WTC11 (cell line): Measurements from ENCODE around the gene FAM163A. TPM values are rescaled to one million over a fixed set of nuclear protein-coding genes. Genes with fewer than 3 reads are reported as not detected.

ENCODE experiments used
- ATAC-seq: fragments of 200-7000 bp; cut with Tn5 transposase; 2 replicates; pipeline ENCODE4 v1.10.0; 2021; ENCODE audit warnings: mild to moderate bottlenecking, moderate library complexity
- CTCF ChIA-PET: fragments of 300-600 bp; sonication (Branson Sonifier 250); formaldehyde crosslinking; loops from one replicate; lab custom pipeline; 2021; ENCODE audit warnings: antibody characterized with exemption; lab: Charles Lee
- POLR2A ChIA-PET: fragments of 350-600 bp; sonication (Branson Sonifier 250); formaldehyde crosslinking; loops from one replicate; lab custom pipeline; 2021; ENCODE audit warnings: antibody characterized with exemption; lab: Charles Lee
- DNase-seq: peaks from one replicate; pipeline ENCODE4 v3.0.0; 2021; ENCODE audit warnings: low spot score
- H3K27ac Mint-ChIP-seq: 2 replicates; pipeline ENCODE4 v1.8.0; 2021; ENCODE audit warnings: mixed read lengths
- H3K27me3 Mint-ChIP-seq: 2 replicates; pipeline ENCODE4 v1.8.0; 2021; ENCODE audit warnings: low read depth, mild to moderate bottlenecking, moderate library complexity, mixed read lengths
- H3K36me3 Mint-ChIP-seq: 2 replicates; pipeline ENCODE4 v1.8.0; 2021; ENCODE audit warnings: mixed read lengths
- H3K4me1 Mint-ChIP-seq: 2 replicates; pipeline ENCODE4 v1.8.0; 2022; ENCODE audit warnings: mixed read lengths
- H3K4me3 Mint-ChIP-seq: 2 replicates; pipeline ENCODE4 v1.8.0; 2021; ENCODE audit warnings: mild to moderate bottlenecking, moderate library complexity, mixed read lengths
- H3K9me3 Mint-ChIP-seq: 2 replicates; pipeline ENCODE4 v1.8.0; 2021; ENCODE audit warnings: mixed read lengths
- CBFB ChIP-seq: sonication (generic); formaldehyde crosslinking; IDR thresholded peaks from 2 replicates; pipeline ENCODE4 v1.8.1; 2022; ENCODE audit warnings: mild to moderate bottlenecking, low read depth, missing genetic modification reagents
- CREB1 ChIP-seq: sonication (generic); formaldehyde crosslinking; IDR thresholded peaks from 2 replicates; pipeline ENCODE4 v1.8.0; 2023; ENCODE audit warnings: mild to moderate bottlenecking, missing genetic modification reagents
- CREM ChIP-seq: sonication (generic); formaldehyde crosslinking; IDR thresholded peaks from 2 replicates; pipeline ENCODE4 v1.8.1; 2022; ENCODE audit warnings: mild to moderate bottlenecking, missing genetic modification reagents, moderate library complexity
- JUN ChIP-seq: sonication (generic); formaldehyde crosslinking; IDR thresholded peaks from 2 replicates; pipeline ENCODE4 v1.8.0; 2023; ENCODE audit warnings: mild to moderate bottlenecking, missing genetic modification reagents
- PRRX2 ChIP-seq: fragments of 250-450 bp; sonication (Bioruptor Pico); IDR thresholded peaks from 2 replicates; pipeline ENCODE4 v1.8.0; 2021; ENCODE audit warnings: mild to moderate bottlenecking
- RORB ChIP-seq: fragments of 250-450 bp; sonication (Bioruptor Pico); IDR thresholded peaks from 2 replicates; pipeline ENCODE4 v1.9.0; 2021; ENCODE audit warnings: mild to moderate bottlenecking
- TP53 ChIP-seq: sonication (generic); formaldehyde crosslinking; IDR thresholded peaks from 2 replicates; pipeline ENCODE4 v1.8.1; 2023; ENCODE audit warnings: mild to moderate bottlenecking, missing genetic modification reagents
- ZNF138 ChIP-seq: sonication (generic); formaldehyde crosslinking; conservative IDR thresholded peaks from 2 replicates; pipeline ENCODE4 v1.8.1; 2022; ENCODE audit warnings: mild to moderate bottlenecking, moderate library complexity, missing genetic modification reagents
- ZNF263 ChIP-seq: sonication (generic); formaldehyde crosslinking; IDR thresholded peaks from 2 replicates; pipeline ENCODE4 v1.8.1; 2022; ENCODE audit warnings: low read depth, mild to moderate bottlenecking, moderate library complexity, missing genetic modification reagents
- total RNA-seq: library from RNA; stranded (reverse); gene quantifications from 3 replicates; pipeline ENCODE4 v1.2.3, GENCODE V29; 2021
- TF ChIP-seq, protein P1 (sequence below): sonication (generic); formaldehyde crosslinking; IDR thresholded peaks from 2 replicates; pipeline ENCODE4 v1.8.1; 2023; ENCODE audit warnings: mild to moderate bottlenecking, missing genetic modification reagents, moderate library complexity
- TF ChIP-seq, protein P2 (sequence below): fragments of 250-450 bp; sonication (Bioruptor Pico); IDR thresholded peaks from 2 replicates; pipeline ENCODE4 v2.1.2; 2022; ENCODE audit warnings: mild to moderate bottlenecking, moderate library complexity
- TF ChIP-seq, protein P3 (sequence below): sonication (generic); formaldehyde crosslinking; IDR thresholded peaks from 2 replicates; pipeline ENCODE4 v1.8.0; 2022; ENCODE audit warnings: mild to moderate bottlenecking, missing genetic modification reagents
- TF ChIP-seq, protein P4 (sequence below): sonication (generic); formaldehyde crosslinking; IDR thresholded peaks from 2 replicates; pipeline ENCODE4 v1.8.1; 2023; ENCODE audit warnings: mild to moderate bottlenecking, missing genetic modification reagents
- TF ChIP-seq, protein P5 (sequence below): fragments of 250-450 bp; sonication (Bioruptor Pico); IDR thresholded peaks from 2 replicates; pipeline ENCODE4 v1.9.0; 2021; ENCODE audit warnings: moderate library complexity, mild to moderate bottlenecking, inconsistent platforms, borderline replicate concordance
- TF ChIP-seq, protein P6 (sequence below): fragments of 250-450 bp; sonication (Bioruptor Pico); conservative IDR thresholded peaks from 2 replicates; pipeline ENCODE4 v1.9.0; 2021; ENCODE audit warnings: mild to moderate bottlenecking
- TF ChIP-seq, protein P7 (sequence below): sonication (generic); formaldehyde crosslinking; IDR thresholded peaks from 2 replicates; pipeline ENCODE4 v1.8.1; 2023; ENCODE audit warnings: mild to moderate bottlenecking, missing genetic modification reagents, moderate library complexity
- TF ChIP-seq, protein P8 (sequence below): sonication (generic); formaldehyde crosslinking; IDR thresholded peaks from 2 replicates; pipeline ENCODE4 v1.8.0; 2022; ENCODE audit warnings: mild to moderate bottlenecking, missing genetic modification reagents
- TF ChIP-seq, protein P9 (sequence below): fragments of 250-450 bp; sonication (Bioruptor Pico); IDR thresholded peaks from 2 replicates; pipeline ENCODE4 v1.9.0; 2021; ENCODE audit warnings: mild to moderate bottlenecking

Gene FAM163A
- total RNA-seq, 1 experiment from 2014 or later: 0.07 TPM

DNA sequence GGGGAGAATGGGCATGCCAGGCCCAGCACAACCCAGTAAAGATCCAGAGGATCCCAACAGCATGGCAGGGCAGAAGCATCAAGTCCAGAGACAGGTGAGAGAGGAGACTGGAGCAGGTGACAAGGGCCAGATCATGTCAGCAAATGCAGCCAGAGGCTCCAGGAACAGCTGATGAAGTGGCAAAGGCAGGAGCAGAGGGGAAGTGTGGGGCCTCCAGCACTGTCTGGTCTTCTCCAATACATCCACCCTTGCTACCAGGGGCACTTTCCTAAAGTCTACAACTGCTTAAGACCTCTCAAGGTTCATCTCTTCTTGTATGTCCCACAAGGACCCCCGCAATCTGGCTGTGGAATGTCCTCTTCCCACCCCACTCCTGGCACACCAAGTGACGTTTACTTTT lies 17.4 kb downstream of the FAM163A start (continued):
- TF ChIP-seq, protein P1, sequence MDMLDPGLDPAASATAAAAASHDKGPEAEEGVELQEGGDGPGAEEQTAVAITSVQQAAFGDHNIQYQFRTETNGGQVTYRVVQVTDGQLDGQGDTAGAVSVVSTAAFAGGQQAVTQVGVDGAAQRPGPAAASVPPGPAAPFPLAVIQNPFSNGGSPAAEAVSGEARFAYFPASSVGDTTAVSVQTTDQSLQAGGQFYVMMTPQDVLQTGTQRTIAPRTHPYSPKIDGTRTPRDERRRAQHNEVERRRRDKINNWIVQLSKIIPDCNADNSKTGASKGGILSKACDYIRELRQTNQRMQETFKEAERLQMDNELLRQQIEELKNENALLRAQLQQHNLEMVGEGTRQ (CRISPR knock-in tag): no peak
- TF ChIP-seq CREM (CRISPR knock-in tag): no peak
- TF ChIP-seq, protein P2, sequence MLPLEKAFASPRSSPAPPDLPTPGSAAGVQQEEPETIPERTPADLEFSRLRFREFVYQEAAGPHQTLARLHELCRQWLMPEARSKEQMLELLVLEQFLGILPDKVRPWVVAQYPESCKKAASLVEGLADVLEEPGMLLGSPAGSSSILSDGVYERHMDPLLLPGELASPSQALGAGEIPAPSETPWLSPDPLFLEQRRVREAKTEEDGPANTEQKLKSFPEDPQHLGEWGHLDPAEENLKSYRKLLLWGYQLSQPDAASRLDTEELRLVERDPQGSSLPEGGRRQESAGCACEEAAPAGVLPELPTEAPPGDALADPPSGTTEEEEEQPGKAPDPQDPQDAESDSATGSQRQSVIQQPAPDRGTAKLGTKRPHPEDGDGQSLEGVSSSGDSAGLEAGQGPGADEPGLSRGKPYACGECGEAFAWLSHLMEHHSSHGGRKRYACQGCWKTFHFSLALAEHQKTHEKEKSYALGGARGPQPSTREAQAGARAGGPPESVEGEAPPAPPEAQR (CRISPR knock-in tag): no peak
- TF ChIP-seq CREB1: no peak
- TF ChIP-seq, protein P3, sequence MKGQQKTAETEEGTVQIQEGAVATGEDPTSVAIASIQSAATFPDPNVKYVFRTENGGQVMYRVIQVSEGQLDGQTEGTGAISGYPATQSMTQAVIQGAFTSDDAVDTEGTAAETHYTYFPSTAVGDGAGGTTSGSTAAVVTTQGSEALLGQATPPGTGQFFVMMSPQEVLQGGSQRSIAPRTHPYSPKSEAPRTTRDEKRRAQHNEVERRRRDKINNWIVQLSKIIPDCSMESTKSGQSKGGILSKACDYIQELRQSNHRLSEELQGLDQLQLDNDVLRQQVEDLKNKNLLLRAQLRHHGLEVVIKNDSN (CRISPR knock-in tag): no peak
- TF ChIP-seq, protein P4, sequence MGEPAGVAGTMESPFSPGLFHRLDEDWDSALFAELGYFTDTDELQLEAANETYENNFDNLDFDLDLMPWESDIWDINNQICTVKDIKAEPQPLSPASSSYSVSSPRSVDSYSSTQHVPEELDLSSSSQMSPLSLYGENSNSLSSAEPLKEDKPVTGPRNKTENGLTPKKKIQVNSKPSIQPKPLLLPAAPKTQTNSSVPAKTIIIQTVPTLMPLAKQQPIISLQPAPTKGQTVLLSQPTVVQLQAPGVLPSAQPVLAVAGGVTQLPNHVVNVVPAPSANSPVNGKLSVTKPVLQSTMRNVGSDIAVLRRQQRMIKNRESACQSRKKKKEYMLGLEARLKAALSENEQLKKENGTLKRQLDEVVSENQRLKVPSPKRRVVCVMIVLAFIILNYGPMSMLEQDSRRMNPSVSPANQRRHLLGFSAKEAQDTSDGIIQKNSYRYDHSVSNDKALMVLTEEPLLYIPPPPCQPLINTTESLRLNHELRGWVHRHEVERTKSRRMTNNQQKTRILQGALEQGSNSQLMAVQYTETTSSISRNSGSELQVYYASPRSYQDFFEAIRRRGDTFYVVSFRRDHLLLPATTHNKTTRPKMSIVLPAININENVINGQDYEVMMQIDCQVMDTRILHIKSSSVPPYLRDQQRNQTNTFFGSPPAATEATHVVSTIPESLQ (CRISPR knock-in tag): no peak
- TF ChIP-seq, protein P5, sequence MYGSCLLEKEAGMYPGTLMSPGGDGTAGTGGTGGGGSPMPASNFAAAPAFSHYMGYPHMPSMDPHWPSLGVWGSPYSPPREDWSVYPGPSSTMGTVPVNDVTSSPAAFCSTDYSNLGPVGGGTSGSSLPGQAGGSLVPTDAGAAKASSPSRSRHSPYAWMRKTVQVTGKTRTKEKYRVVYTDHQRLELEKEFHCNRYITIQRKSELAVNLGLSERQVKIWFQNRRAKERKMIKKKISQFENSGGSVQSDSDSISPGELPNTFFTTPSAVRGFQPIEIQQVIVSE: no peak
- TF ChIP-seq, all 79 proteins: peak for 0

DNA sequence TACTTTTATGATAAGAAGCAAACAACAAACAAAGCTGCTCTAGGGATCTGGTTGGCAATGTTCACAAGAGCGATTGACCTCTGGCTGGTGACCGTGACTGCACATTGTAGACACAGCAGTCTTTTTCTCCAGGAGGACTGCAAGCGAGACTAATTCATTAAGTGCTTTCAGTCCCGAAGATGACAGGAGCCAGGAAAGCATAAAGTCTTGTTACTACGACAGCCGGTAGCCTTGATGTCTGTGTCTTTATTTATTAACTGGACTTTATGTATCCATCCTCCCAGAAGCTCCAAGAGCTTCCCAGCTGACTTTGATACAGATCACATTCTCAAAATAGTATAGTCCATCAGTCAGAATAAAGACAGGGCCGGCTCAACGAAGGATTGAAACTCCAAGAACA lies 18.2 kb downstream of the FAM163A start:
- DNase-seq: no peak
- no peak for ATAC-seq
- no peak overlapping the region for H3K27ac Mint-ChIP-seq
- peaks cover 10% of the 10 kb centered on the region for H3K36me3 Mint-ChIP-seq
- H3K27me3 Mint-ChIP-seq: peaks cover 2% of the 10 kb centered on the region
- H3K9me3 Mint-ChIP-seq: peaks cover 16% of the 10 kb centered on the region
- ChIA-PET POLR2A (no interaction called here), CTCF (interaction anchor here (1.1 to 4.3 kb wide), 5 partner anchors 49 to 418 kb away, joined by 3 to 20 read pairs (median 12); no protein-coding TSS in a partner anchor)
- H3K4me1 Mint-ChIP-seq: peaks cover 12% of the 10 kb centered on the region; the same call in 1 of the 2 replicates
- no peak overlapping the region for H3K4me3 Mint-ChIP-seq
- TF ChIP-seq CBFB (CRISPR knock-in tag) (no peak), JUN (CRISPR knock-in tag) (no peak), RORB (CRISPR knock-in tag) (no peak), PRRX2 (no peak), ZNF263 (no peak), ZNF138 (CRISPR knock-in tag) (no peak), TP53 (CRISPR knock-in tag) (no peak)
- TF ChIP-seq, protein P1 (CRISPR knock-in tag): no peak
- TF ChIP-seq, protein P6, sequence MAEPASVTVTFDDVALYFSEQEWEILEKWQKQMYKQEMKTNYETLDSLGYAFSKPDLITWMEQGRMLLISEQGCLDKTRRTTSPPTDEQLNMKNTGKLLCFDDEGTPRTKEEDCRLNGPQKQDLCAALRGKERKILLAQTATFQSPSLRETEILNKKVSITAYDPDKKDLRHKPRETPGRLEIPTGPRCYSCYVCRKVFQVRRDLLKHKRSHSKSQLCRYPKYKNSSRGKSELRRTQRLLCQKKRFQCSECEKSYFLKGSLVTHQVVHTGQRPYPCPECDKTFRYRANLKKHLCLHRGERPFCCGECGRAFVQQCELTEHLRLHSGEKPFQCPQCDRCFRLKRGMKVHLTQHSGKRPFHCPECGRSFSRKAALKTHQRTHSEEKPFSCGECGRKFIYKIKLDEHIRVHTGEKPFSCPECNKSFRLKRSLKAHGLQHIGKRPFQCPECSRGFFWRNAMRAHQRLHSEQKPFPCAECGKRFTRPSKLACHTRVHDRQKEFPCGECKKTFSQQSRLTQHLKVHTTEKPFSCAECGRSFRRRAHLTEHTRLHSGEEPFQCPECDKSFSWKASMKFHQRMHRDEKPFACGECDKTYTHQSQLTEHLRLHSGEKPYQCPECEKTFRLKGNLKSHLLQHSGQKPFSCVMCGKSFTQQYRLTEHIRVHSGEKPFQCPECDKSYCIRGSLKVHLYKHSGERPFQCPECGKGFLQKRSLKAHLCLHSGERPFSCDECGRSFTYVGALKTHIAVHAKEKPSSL: no peak
- TF ChIP-seq, protein P7, sequence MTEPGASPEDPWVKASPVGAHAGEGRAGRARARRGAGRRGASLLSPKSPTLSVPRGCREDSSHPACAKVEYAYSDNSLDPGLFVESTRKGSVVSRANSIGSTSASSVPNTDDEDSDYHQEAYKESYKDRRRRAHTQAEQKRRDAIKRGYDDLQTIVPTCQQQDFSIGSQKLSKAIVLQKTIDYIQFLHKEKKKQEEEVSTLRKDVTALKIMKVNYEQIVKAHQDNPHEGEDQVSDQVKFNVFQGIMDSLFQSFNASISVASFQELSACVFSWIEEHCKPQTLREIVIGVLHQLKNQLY (CRISPR knock-in tag): no peak
- TF ChIP-seq, protein P8, sequence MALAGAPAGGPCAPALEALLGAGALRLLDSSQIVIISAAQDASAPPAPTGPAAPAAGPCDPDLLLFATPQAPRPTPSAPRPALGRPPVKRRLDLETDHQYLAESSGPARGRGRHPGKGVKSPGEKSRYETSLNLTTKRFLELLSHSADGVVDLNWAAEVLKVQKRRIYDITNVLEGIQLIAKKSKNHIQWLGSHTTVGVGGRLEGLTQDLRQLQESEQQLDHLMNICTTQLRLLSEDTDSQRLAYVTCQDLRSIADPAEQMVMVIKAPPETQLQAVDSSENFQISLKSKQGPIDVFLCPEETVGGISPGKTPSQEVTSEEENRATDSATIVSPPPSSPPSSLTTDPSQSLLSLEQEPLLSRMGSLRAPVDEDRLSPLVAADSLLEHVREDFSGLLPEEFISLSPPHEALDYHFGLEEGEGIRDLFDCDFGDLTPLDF: no peak
- TF ChIP-seq, protein P9, sequence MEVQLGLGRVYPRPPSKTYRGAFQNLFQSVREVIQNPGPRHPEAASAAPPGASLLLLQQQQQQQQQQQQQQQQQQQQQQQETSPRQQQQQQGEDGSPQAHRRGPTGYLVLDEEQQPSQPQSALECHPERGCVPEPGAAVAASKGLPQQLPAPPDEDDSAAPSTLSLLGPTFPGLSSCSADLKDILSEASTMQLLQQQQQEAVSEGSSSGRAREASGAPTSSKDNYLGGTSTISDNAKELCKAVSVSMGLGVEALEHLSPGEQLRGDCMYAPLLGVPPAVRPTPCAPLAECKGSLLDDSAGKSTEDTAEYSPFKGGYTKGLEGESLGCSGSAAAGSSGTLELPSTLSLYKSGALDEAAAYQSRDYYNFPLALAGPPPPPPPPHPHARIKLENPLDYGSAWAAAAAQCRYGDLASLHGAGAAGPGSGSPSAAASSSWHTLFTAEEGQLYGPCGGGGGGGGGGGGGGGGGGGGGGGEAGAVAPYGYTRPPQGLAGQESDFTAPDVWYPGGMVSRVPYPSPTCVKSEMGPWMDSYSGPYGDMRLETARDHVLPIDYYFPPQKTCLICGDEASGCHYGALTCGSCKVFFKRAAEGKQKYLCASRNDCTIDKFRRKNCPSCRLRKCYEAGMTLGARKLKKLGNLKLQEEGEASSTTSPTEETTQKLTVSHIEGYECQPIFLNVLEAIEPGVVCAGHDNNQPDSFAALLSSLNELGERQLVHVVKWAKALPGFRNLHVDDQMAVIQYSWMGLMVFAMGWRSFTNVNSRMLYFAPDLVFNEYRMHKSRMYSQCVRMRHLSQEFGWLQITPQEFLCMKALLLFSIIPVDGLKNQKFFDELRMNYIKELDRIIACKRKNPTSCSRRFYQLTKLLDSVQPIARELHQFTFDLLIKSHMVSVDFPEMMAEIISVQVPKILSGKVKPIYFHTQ: no peak
